Stomach (tissue), 4 donors: ENCODE data around the gene LRP1B.

Source experiments
- POLR2A ChIP-seq, 4 donors: fragments of 450-650 bp; IDR thresholded peaks; one replicate each; pipeline ENCODE4 v1.6.1; 2016; ENCODE audit warnings: antibody characterized with exemption in 4 of 4, control low read depth in 2 of 4, mild to moderate bottlenecking in 1 of 4, moderate library complexity in 1 of 4
- POLR2AphosphoS5 ChIP-seq, 3 donors: sonication (generic); formaldehyde crosslinking; IDR thresholded peaks; one replicate each; pipeline ENCODE4 v1.6.1; 2016; ENCODE audit warnings: antibody characterized with exemption in 3 of 3
- TF ChIP-seq, protein P1 (sequence below), 7 experiments: fragments of 450-650 bp in 4 of 7; fragments of 200-600 bp in 3 of 7; sonication (generic) in 3 of 7; IDR thresholded peaks; one replicate each; pipeline ENCODE4 v1.5.1; 2016 to 2019; ENCODE audit warnings: antibody characterized with exemption in 7 of 7, control low read depth in 2 of 7, mild to moderate bottlenecking in 1 of 7

DNA sequence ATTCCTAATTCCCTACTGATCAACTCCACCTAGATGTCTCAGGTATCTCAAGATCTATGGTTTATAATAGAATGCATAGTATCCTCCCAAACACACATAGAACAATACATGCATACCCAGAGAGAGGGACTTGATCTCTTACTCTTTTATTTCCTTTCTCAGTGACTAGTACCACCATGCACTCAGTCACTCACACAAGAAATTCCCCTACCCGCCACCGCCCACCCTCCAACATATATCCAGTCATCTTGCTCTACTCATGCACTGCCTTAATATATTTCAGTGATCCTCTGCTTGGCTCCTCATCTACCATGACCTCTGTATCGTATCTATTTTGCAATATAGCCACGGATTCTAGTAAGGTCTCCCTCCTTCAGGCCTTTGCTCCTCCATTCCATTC is 996.9 kb downstream of the LRP1B start:
- TF ChIP-seq, protein P1, sequence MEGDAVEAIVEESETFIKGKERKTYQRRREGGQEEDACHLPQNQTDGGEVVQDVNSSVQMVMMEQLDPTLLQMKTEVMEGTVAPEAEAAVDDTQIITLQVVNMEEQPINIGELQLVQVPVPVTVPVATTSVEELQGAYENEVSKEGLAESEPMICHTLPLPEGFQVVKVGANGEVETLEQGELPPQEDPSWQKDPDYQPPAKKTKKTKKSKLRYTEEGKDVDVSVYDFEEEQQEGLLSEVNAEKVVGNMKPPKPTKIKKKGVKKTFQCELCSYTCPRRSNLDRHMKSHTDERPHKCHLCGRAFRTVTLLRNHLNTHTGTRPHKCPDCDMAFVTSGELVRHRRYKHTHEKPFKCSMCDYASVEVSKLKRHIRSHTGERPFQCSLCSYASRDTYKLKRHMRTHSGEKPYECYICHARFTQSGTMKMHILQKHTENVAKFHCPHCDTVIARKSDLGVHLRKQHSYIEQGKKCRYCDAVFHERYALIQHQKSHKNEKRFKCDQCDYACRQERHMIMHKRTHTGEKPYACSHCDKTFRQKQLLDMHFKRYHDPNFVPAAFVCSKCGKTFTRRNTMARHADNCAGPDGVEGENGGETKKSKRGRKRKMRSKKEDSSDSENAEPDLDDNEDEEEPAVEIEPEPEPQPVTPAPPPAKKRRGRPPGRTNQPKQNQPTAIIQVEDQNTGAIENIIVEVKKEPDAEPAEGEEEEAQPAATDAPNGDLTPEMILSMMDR (IDR thresholded peaks at IDR 0.05): no peak
- TF ChIP-seq POLR2AphosphoS5 (IDR thresholded peaks at IDR 0.05): no peak
- TF ChIP-seq POLR2A (IDR thresholded peaks at IDR 0.05): no peak
